ENCODE data around the gene DAPK1. TPM values are rescaled to one million over a fixed set of nuclear protein-coding genes. Genes with fewer than 3 reads are reported as not detected.

DAPK1 gene
- polyA plus RNA-seq, 1 of the 3 experiments (the other 2 are of a cell fraction): 0.61 TPM

GRCh38 chr9:87696641-87697040, 199.0 kb downstream of the DAPK1 start (continued):
- TF ChIP-seq REST (IDR thresholded peaks at IDR 0.05; ENCODE audit: low read depth, low read length) (no peak), SIN3A (IDR thresholded peaks at IDR 0.05; ENCODE audit: borderline replicate concordance, low read depth, low read length) (no peak), CTCF (IDR thresholded peaks at IDR 0.05) (no peak), USF1 (IDR thresholded peaks at IDR 0.05; ENCODE audit: borderline replicate concordance, low read depth) (no peak)

GRCh38 chr9:87698069-87698809, 200.6 kb downstream of the DAPK1 start:
- no peaks in the 10 kb centered on the region for H3K36me3 ChIP-seq (replicated peaks in 1 of 2; ENCODE audit: control insufficient read depth in 1 of 2, insufficient read depth in 2 of 2, low read length in 1 of 2)
- TF ChIP-seq SIN3A (IDR thresholded peaks at IDR 0.05; ENCODE audit: borderline replicate concordance, low read depth, low read length) (no peak), USF1 (IDR thresholded peaks at IDR 0.05; ENCODE audit: borderline replicate concordance, low read depth) (no peak), EZH2phosphoT487 (IDR thresholded peaks at IDR 0.05; ENCODE audit: borderline replicate concordance, low read depth) (no peak), ELF1 (IDR thresholded peaks at IDR 0.05) (no peak), RXRA (IDR thresholded peaks at IDR 0.05; ENCODE audit: borderline replicate concordance, low read depth) (no peak), TAF1 (IDR thresholded peaks at IDR 0.05; ENCODE audit: borderline replicate concordance, low read depth, low read length) (no peak), TCF12 (IDR thresholded peaks at IDR 0.05) (no peak), RCOR1 (IDR thresholded peaks at IDR 0.05; ENCODE audit: low read length) (no peak), CHD2 (IDR thresholded peaks at IDR 0.05; ENCODE audit: low read length, partially characterized antibody) (no peak), IRF3 (IDR thresholded peaks at IDR 0.05; ENCODE audit: low read depth, low read length) (no peak), PBX3 (IDR thresholded peaks at IDR 0.05) (no peak), MXI1 (IDR thresholded peaks at IDR 0.05; ENCODE audit: low read depth, low read length) (no peak), USF2 (IDR thresholded peaks at IDR 0.05; ENCODE audit: borderline replicate concordance, low read depth, low read length) (no peak), CTCF (IDR thresholded peaks at IDR 0.05) (no peak)

More at GRCh38 chr9:87698069-87698809, 200.6 kb downstream of the DAPK1 start:
- DNase-seq: no peak
- Histone ChIP-seq H3K27ac (ENCODE audit: low read depth in 2 of 2, low read length in 1 of 2) (no peak overlapping the region), H4K20me1 (ENCODE audit: insufficient read depth) (no peaks in the 10 kb centered on the region), H2AFZ (ENCODE audit: low read depth) (no peak overlapping the region), H3K4me1 (ENCODE audit: control insufficient read depth in 1 of 2, insufficient read depth in 2 of 2, low read depth in 1 of 2, low read length in 1 of 2) (no peaks in the 10 kb centered on the region), H3K9me2 (no peaks in the 10 kb centered on the region), H3K9ac (no peak overlapping the region), H3K4me3 (ENCODE audit: low read depth in 2 of 2, low read length in 1 of 2) (no peak overlapping the region), H3K79me2 (ENCODE audit: insufficient read depth) (no peaks in the 10 kb centered on the region), H3K9me3 (no peaks in the 10 kb centered on the region), H3K27me3 (ENCODE audit: insufficient read depth) (no peaks in the 10 kb centered on the region), H3F3A (replicated peaks; ENCODE audit: insufficient read depth) (no peaks in the 10 kb centered on the region), H3K4me2 (no peak overlapping the region)
- CTCF ChIA-PET: interaction anchor here (0.9 to 1.1 kb wide), 4 partner anchors 11 to 343 kb away, joined by 3 to 5 read pairs (median 4); no protein-coding TSS in a partner anchor
- 71% methylated on average over 12 of the region's 14 CpGs for WGBS (ENCODE audit: low lambda C conversion rate)
- POLR2A ChIA-PET: no interaction called here

Measured in SK-N-SH (cell line).